Neural progenitor cell (in vitro differentiated cells): ENCODE measurements around the gene SURF2.

ENCODE experiments used
- CTCF ChIP-seq: fragments of 200-600 bp; sonication (generic); IDR thresholded peaks from 2 replicates; pipeline ENCODE4 v1.5.1; 2017; ENCODE audit warnings: antibody characterized with exemption, mild to moderate bottlenecking
- EZH2 ChIP-seq: fragments of 200-600 bp; sonication (generic); IDR thresholded peaks from 2 replicates; pipeline ENCODE4 v1.6.1; 2017; ENCODE audit warnings: antibody characterized with exemption, mild to moderate bottlenecking, moderate library complexity
- EZH2phosphoT487 ChIP-seq: fragments of 200-600 bp; sonication (generic); IDR thresholded peaks from 2 replicates; pipeline ENCODE4 v1.6.1; 2017; ENCODE audit warnings: antibody characterized with exemption

- TF ChIP-seq CTCF: no peak
- TF ChIP-seq EZH2phosphoT487: no peak
- no peak for TF ChIP-seq EZH2
Observed at GRCh38 chr9:133404454-133405002, 48.2 kb downstream of the SURF2 start.
